SK-N-MC (cell line): ENCODE measurements around the gene AVPR2.

Source experiments
- DNase-seq: peaks from one replicate; pipeline ENCODE4 v3.0.0-alpha.2; 2011; ENCODE audit warnings: low read depth, low spot score
- H3K27ac ChIP-seq: fragments of 200-600 bp; sonication (generic); 2 replicates; pipeline ENCODE4 v1.5.1; 2016; ENCODE audit warnings: mixed run types
- H3K36me3 ChIP-seq: fragments of 200-600 bp; sonication (generic); 2 replicates; pipeline ENCODE4 v1.6.1; 2017; ENCODE audit warnings: antibody characterized with exemption, low read length, mixed read lengths; ENCODE audit not compliant: insufficient read depth
- H3K4me3 ChIP-seq: fragments of 200-600 bp; sonication (generic); 2 replicates; pipeline ENCODE4 v1.5.1; 2016
- H3K9ac ChIP-seq: fragments of 200-600 bp; sonication (generic); 2 replicates; pipeline ENCODE4 v1.8.0; 2017; ENCODE audit warnings: mixed run types, mixed read lengths; ENCODE audit not compliant: insufficient read length
- H3K9me3 ChIP-seq: fragments of 200-600 bp; sonication (generic); 2 replicates; pipeline ENCODE4 v1.6.1; 2017; ENCODE audit warnings: low read depth, mild to moderate bottlenecking, antibody characterized with exemption, low read length, moderate library complexity, mixed read lengths
- EZH2 ChIP-seq: fragments of 200-600 bp; sonication (generic); IDR thresholded peaks from one replicate; pipeline ENCODE4 v1.6.1; 2017; ENCODE audit warnings: antibody characterized with exemption
- FOXP2 ChIP-seq: optimal IDR thresholded peaks from 2 replicates; pipeline ENCODE3; 2011; ENCODE audit warnings: mild to moderate bottlenecking, moderate library complexity; ENCODE audit not compliant: insufficient read depth; ENCODE audit errors: extremely low read length, control extremely low read depth
- POLR2AphosphoS5 ChIP-seq: IDR thresholded peaks from 2 replicates; pipeline ENCODE4 v1.6.1; 2012; ENCODE audit warnings: mild to moderate bottlenecking, low read depth, low read length, borderline replicate concordance

Gene AVPR2

DNA sequence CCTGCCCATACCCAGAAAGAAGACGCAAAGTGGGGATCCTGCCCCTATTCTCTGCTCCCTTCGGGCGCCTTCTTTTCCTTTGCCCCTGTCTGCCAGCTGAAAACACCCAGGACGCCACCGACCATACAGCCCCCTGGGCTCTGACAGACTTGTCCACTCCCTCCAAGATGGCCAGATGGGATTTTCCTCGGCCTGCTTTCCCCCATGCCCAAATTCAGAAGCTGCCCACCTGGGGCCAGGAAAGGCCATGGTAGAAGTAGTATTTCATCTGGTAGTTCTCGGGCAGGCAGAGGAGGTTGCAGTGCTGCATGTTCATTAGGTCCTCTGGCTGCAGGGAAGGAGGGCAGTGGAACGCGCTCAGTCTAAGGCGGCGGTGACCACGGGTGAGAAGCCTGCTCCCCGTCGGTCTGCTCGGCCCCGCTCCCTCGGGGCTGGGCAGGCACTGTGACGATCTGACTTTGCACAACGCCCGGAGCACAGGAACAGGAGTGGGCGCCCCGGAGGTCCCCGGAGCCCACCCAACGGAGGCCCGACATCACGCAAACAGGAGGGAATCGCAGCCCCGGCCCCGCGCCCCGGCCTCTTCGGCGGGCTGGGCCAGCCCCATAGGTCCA is 29.8 kb downstream of the AVPR2 start:
- no peaks in the 10 kb centered on the region for H3K9me3 ChIP-seq
- peak overlapping the region; percentile 76 for H3K4me3 ChIP-seq
- DNase-seq, result no peak
- H3K27ac ChIP-seq, result peak overlapping the region; percentile 50
- H3K9ac ChIP-seq, result peak overlapping the region; percentile 68
- TF ChIP-seq FOXP2, result no peak
- TF ChIP-seq POLR2AphosphoS5, result no peak
- no peak for TF ChIP-seq EZH2
- H3K36me3 ChIP-seq, result peaks cover 5% of the 10 kb centered on the region; the same call in 1 of the 2 replicates

DNA sequence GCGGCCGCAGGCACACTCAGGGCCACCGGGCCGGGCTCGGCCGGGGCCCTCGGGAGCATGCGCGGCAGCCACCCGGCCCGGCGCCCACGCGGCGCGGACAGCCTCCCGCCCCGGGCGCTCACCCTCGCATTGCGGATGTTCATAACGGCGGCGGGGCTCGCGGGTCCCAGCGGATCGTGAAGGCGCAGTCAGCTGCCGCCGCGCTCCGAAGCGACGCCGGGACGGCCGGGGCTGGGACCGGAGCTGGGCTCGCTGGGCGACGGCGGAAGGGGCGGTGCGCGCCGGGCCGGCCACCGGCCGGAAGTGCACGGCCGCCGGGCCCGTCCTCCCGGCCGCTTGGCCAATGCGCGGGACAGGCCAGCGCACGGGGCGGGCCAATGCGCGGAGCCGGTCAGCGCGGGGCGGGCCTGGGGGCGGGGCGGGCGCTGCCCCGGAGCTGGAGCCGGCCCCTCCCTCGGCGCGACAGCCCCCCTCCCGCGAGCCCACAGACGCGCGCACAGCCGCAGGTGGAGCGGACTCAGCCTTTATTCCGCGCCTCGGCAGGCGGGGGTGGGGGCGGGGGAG is 30.4 kb downstream of the AVPR2 start, which contains the start of gene NAA10:
NAA10 (minus strand) TSS at position 276 of the 564 bp plus-strand sequence; CDS start at position 143, 133 bp downstream.
- peak within 1 kb of the TSS; percentile 68 for H3K9ac ChIP-seq
- peak within 1 kb of the TSS; percentile 50 for H3K27ac ChIP-seq
- TF ChIP-seq POLR2AphosphoS5 (peak; percentile 22; the same call in 1 of the 2 replicates), FOXP2 (no peak)
- no peak for DNase-seq
- no peaks in the 10 kb centered on the region for H3K9me3 ChIP-seq
- H3K36me3 ChIP-seq, result peaks cover 5% of the 10 kb centered on the region; the same call in 1 of the 2 replicates
- peak within 1 kb of the TSS; percentile 76 for H3K4me3 ChIP-seq

DNA sequence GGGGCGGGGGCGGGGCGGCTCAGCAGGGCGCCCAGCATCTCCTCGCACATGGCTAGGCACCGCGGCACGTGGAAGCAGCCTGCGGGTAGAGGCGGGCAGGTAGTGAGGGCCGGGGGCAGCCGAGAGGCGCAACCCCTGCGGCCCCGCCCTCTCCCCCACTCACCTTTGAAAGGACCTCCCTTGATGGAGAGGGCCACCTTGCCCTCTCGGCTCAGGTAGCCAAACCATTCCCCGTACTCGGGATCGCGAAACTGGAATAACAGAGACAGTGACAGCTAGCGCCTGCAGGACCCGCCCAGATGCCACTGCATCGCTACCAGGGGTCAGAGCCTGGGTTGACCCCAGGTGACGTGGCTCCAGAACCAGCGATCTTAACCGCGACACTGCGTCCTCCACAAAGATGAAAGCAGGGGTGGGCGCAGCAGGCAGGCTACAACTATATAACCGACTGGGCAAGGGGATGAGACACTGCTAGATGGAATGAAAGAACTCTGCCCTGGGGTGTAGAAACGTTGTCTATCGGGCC is 30.9 kb downstream of the AVPR2 start:
- Histone ChIP-seq H3K27ac (no peak overlapping the region), H3K4me3 (peak overlapping the region; percentile 60), H3K9ac (no peak overlapping the region), H3K9me3 (no peaks in the 10 kb centered on the region), H3K36me3 (peaks cover 5% of the 10 kb centered on the region; the same call in 1 of the 2 replicates)
- TF ChIP-seq EZH2, result no peak
- no peak for TF ChIP-seq FOXP2
- TF ChIP-seq POLR2AphosphoS5, result no peak
- no peak for DNase-seq

DNA sequence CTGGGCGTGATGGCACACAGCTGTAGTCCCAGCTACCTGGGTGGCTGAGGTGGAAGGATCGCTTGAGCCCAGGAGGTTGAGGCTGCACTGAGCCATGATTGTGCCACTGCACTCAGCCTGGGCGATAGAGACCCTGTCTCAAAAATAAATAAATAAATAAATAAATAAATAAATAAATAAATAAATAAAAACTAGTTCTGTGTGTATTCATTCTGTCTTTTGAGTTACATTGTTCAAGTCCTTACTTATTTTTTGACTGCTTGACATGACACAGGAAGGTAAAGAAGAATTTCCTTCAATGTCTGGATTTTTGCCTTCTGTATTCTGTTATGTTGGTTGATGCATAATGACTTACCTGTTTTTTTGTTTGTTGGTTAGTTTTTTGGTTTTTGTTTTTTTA is 32.6 kb downstream of the AVPR2 start:
- no peak for DNase-seq
- H3K4me3 ChIP-seq, result no peak overlapping the region
- H3K36me3 ChIP-seq, result peaks cover under 1% of the 10 kb centered on the region; the same call in 1 of the 2 replicates
- H3K9me3 ChIP-seq, result no peaks in the 10 kb centered on the region
- H3K27ac ChIP-seq, result no peak overlapping the region
- H3K9ac ChIP-seq, result no peak overlapping the region
- no peak for TF ChIP-seq POLR2AphosphoS5

DNA sequence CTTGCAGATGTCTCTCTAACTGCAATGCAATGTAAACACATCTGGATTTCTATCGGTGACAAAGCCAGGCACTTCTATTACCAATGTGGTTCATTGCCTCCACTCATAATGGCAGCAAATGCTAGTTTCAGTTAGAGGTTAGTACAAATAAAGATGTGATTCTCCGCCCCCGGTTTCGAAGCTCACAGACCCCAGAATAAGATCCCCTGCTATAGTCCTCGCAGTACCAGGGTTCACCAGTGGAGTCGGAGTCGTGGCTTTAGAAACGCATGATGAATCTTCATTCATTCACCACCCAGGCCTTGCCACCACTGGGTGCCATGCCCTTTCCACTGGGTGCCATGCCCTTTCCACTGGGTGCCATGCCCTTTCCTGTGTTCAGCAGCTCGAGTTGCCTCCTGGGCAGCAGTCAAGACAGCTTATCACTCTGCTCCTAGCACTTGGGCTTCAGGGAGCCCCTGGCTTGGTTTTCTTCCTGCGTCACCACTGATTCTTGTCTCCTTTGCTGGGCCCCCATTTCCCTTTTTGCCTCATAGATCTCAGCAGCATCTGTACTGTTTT is 33.8 kb downstream of the AVPR2 start:
- Histone ChIP-seq H3K9ac (no peak overlapping the region), H3K36me3 (no peaks in the 10 kb centered on the region), H3K27ac (no peak overlapping the region), H3K4me3 (no peak overlapping the region), H3K9me3 (no peaks in the 10 kb centered on the region)
- DNase-seq, result no peak
- TF ChIP-seq EZH2, result no peak
- TF ChIP-seq FOXP2, result no peak
- no peak for TF ChIP-seq POLR2AphosphoS5

DNA sequence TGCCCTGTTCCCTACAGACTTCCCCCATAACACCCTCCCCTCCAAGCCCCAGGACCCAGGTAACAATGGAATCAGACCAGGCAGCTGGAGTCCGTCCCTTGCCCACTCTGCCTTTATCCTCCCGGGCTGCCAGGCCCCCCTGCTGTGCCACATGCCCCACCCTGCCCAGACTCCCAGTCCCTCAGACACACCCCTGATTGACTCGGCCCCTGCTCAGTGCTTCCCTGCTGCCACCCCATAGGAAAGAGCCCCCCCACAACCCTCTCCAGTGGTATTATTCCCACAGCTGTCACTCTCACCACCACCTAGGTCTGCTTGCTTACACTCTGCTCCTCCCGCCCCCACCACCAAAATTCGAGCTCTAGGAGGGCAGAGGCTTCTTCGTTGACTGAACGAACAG is 35.1 kb downstream of the AVPR2 start:
- Histone ChIP-seq H3K36me3 (no peaks in the 10 kb centered on the region), H3K4me3 (no peak overlapping the region), H3K27ac (no peak overlapping the region), H3K9me3 (no peaks in the 10 kb centered on the region), H3K9ac (no peak overlapping the region)
- TF ChIP-seq EZH2, result no peak
- TF ChIP-seq POLR2AphosphoS5, result no peak
- TF ChIP-seq FOXP2, result no peak
- DNase-seq, result no peak

DNA sequence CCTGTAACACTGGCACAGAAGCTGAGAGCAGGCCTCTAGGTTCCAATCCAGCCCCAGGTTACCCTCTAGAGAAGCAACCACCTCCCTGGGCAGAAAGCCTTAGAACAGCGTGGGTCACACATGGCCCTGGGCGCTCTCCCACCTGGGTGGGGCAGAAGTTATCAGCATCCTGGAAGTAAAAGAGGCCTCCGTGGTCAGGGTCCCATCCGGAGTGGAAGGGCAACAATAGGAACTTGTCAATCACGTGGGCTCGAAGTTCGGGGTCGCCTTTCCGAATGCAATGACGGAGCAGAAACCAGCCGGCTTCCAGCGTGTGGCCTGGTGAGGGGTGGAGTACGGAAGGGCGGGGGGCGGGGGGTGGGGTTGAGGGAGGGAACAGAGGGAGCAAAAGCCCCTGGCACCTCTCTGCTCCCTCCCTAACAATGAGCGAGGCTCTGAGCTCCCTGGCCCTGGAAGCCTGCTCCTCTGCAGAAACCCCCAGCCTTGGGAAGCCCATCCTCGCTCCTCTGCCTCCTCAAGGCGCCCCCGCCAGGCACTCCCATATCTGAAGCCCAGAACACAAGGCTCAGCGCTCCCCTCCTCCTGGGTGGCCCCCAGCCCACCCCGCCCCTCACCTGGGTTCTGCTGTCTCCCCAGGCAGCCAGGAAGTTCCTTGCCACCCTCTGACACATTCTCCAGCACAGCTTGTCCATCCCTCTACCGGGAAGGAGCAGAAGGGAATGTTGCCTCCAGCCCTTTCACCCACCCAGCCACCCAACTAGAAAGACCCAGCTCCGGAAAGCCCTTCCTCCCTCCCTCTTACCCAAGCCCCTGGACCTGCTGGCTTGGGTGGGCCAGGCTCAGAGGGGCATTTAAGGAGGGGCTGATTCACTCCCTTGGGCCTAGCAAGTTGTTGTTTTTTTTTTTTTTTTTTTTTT is 37.1 kb downstream of the AVPR2 start:
- Histone ChIP-seq H3K9ac (peak overlapping the region; percentile 51), H3K27ac (no peak overlapping the region; the same call in 1 of the 2 replicates), H3K9me3 (no peaks in the 10 kb centered on the region), H3K4me3 (no peak overlapping the region), H3K36me3 (no peaks in the 10 kb centered on the region)
- TF ChIP-seq POLR2AphosphoS5 (no peak), EZH2 (no peak)
- no peak for DNase-seq
